GM20431 (cell line): ENCODE measurements around the gene SLC12A2.

Experiments
- in situ Hi-C: fragments of 300-500 bp; cut with MseI, MboI; formaldehyde crosslinking; loops from one replicate; pipeline ENCODE4 v1.15.0; 2020; ENCODE audit warnings: low sequenced_read_pairs; ENCODE audit not compliant: unreplicated experiment

Gene SLC12A2

DNA sequence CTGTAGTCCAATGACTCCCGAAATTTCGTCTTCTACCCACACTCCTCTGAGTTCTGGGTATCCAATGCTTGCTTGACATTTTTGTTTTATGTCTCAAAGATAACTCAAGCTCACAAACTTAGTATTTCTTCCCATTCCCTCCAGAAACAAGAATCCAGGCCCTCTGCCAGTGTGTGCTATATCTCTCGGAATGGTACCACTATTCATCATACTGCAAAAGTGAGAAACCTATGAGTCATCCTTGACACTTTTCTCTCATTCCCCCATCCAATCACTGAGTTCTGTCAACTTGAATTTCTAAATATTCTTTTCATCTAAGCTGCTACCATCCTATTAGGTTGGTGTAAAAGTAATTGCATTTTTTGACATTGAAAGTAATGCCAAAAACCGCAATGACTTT lies 9.8 kb downstream of the SLC12A2 start:
- in situ Hi-C loops: no loop called here

DNA sequence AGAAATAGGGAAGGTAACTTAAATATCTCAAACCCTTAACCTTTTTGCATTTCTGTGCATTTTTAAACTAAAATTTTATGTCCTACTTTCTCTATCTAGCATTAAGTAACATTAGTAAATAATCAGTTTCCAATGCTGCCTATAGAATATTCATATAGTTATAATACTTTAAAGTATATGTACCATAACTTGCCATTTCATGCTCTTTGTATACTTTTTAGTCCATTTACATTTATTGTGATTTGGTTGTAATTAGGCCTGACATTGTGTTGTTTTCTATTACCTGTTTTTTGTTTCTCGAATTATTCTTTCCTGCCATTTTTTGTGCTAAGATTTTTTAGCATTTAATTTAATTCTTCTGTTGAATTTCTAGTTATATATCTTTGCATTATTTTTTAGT lies 13.7 kb downstream of the SLC12A2 start:
- in situ Hi-C loops: no loop called here

DNA sequence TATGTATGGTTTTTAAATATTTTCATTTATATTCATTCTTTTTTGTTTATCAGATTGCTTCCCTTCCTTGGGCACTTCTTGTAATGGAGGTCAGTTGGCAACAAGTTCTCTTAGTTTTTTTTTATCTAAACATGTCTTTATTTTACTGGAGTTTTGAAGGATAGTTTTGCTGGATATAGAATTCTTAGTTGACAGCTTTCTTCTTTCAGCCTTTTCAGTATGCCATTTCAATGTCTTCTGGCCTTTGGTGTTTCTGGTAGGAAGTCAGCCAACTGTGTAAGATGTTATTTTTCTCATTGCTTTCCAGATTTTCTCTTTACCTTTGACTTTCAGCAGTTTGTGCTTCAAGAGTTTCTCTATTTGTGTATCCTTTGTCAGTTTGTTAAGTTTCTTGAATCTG lies 14.2 kb downstream of the SLC12A2 start:
- in situ Hi-C loops: no loop called here

DNA sequence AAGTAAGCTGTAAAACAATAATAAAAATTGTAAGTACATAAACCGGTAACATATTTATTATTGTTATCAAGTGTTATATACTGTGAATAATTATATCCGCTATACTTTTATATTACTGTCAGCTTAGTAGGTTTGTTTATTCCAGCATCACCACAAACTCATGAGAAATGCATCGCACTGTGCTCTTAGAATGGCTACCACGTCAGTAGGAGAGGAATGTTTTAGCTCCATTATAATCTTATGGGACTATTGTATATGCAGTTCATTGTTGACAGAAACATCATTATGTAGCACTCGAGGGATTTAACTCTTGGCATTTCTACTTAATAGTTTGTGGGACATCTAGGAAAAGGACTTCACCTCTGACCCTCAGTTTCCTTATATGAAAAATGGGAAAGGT lies 16.4 kb downstream of the SLC12A2 start:
- in situ Hi-C loops: no loop called here

DNA sequence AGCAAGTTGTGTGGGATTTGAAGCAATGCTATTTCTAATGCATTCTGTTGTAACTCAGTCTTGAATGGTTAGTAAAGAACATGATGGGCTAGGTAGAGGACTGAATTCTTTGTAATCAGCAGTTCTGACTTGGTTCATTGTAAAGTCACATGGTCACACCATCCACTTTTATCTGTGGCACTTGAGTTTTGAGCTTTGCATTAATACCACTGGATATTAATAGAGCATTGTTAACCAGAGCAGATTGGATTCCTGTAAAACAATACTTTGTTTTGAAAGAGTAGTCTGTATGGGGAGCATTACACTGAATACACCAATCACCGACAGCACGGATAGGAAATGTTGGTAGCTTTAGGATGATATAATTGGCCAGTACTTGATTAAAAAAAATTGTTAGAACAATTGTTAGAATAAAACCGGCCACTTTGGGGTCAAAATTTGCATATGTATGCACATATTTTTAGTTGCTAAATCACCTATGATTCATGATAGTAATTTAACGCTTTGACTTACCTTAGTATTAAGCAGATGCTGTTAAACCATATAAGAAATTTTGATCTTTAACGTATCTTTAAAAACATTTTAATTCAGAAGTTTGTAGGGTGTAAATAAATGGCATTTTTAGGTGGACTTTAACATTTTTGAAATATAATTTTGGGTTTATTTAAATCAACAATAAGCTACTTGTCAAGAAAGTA lies 17.4 kb downstream of the SLC12A2 start:
- in situ Hi-C loops: no loop called here

DNA sequence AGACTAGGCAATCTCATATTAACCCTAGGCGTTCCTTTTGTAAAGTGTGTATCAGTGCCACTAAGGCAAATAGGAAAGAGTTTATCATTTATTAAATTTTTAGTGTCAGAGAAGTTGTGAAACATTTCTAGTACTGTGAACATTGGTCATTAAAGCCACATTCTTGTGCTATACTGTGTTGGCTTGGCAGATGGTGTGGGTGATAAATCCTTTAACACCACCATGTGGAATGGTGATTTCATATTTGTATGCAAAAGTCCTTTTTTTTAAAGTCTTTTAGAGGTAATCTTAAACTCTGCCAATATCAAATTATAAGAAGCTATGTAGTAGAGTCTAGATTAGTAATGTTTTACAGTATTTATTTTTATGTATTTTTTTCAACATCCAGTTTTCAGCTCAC lies 18.1 kb downstream of the SLC12A2 start:
- in situ Hi-C loops: no loop called here

DNA sequence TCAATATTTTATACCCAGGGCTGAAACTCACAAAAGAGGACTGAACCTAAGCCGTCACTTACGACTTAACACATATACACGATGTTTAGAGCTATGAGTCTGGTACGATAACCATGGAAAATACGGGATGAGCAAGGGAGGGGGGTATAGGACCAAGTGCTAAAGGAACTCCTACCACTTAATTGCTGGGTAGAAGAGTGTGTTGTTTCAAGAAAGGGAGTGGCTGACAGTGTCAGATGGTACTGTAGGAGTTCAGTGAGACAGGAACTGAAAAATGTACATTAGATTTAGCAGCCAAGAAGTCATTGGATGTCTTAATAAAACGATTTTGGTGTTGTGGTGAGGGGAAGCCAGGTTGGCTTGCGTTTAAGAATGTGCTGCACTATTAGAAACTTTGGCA lies 21.6 kb downstream of the SLC12A2 start:
- in situ Hi-C loops: no loop called here

DNA sequence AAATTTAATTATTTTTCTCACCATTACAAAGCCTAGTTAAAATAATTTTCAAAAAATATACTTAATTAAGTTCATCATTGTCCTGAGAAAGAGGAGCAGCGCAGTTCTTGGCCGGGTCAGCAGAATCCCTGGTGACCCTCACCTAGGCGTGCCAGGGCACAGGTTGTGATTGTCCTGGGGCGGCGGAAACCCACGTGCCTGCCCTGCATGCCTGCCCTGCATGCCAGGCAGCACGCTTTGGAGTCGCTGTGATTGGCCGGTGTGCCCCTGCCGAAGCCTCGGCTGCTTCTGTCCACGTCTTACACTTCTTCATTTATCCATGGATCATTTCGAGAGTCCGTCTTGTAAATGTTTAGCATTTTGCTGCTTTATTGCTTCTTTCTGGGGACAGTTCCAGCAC lies 25.6 kb downstream of the SLC12A2 start:
- in situ Hi-C loops: no loop called here

DNA sequence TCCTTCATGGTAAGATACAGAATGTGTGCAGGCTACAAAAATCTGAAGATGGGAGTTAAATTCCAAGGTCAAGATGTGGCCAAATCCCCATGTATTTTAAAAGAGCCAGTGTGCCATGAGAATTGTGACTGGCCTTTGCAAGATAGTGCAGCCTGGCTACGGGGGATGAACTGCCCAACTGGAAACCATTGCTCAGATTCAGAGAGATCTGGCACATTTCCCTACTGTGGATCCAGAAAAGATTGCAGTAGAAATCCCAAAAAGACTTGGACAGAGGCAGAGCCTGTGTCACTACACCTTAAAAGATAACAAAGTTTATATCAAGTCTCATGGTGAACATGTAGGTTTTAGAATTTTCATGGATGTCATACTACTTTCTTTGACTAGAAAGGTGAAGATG lies 26.2 kb downstream of the SLC12A2 start:
- in situ Hi-C loops: no loop called here

DNA sequence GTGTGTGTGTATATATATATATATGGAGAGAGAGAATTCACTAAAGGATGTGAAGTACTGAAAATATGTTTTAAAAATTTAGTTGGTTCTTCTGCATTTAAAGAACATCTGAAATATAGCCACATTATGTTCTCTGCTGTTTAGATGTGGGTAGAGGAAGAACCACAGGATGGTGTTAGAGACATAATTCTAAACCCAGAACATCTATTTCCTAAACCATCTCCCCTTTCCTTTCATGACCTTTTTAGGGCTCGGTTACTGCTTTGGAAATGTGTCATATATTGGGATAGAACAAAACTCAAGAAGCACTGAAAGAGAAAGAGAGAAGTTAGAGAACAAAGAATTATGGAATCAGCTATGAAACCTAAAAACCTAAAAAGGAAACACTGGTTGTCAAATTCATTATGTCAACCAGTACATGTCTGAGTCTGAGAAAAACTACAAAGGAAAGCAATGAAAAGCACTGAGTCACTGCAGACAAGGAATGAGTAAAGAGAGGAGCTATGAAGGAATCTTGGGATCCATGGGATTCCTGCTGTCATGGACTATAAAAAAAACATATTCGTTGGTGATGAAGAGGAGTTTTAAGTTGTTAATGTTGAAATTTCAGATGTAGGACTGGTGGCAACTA lies 28.4 kb downstream of the SLC12A2 start:
- in situ Hi-C loops: no loop called here

DNA sequence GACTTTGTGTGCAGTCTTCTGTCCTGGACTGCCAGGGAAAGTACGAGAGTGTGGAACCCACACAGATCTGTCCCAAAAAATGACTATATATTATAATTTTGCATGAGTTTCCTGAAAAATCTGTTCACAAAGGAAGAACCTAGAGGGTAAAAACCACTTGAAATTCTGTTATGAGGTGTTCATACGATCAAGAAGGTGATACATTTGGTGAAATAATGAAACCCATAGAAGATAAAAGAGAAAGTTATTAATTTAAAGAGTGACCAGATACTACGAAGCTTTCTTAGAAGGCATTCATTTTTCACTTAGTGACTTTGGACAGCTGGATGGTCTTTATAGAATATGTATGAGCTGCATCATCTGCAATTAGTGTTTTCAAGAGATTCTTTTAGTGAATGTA lies 32.9 kb downstream of the SLC12A2 start:
- in situ Hi-C loops: no loop called here

DNA sequence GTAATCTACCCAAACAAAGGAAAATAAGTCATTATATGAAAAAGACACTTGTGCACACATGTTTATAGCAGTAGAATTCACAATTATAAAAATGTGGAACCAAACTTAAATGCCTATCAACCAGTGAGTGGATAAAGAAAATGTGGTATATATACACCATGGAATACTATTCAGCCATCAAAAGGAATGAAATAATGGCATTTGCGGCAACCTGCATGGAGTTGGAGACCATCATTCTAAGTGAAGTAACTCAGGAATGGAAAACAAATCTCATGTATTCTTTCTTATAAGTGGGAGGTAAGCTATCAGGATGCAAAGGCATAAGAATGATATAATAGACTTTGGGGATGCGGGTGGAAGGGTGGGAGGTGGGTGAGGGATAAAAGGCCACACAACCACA lies 34.6 kb downstream of the SLC12A2 start:
- in situ Hi-C loops: no loop called here

DNA sequence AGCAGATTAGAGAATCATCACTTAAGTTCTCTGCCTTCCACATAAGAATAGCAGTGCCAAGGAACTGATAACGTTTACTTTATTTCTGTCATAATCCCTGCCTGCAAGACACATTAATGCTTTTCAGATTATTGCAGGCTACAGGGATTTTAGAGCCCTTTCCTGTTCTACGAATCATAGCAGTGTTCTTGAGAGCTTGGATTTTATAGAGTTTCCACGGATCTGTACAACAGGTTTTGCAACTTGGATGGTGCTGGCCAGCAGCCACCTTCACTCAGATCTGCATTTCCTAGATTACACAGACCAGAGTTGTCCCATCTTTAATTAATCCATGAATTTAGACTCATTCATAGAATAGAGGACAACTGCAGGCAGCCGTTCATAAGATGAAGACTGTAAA lies 38.1 kb downstream of the SLC12A2 start:
- in situ Hi-C loops: no loop called here

DNA sequence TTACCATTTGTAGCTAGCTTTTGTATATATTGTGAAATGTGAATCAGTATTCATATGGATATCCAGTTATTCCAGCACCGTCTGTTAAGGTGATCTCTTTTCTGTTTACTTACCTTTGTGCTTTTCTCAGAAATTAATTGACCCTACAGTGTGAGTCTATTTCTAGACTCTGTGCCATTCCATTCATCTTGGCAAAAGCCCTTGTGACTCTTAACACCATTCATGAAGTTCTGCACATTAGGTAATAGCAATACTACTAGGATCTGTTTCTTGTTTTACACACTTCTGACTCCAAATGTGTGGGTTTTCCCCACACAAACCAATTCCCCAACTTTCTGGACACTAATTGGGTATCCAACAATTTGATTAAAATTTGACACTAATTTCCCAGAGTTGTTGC lies 40.4 kb downstream of the SLC12A2 start:
- in situ Hi-C loops: no loop called here

DNA sequence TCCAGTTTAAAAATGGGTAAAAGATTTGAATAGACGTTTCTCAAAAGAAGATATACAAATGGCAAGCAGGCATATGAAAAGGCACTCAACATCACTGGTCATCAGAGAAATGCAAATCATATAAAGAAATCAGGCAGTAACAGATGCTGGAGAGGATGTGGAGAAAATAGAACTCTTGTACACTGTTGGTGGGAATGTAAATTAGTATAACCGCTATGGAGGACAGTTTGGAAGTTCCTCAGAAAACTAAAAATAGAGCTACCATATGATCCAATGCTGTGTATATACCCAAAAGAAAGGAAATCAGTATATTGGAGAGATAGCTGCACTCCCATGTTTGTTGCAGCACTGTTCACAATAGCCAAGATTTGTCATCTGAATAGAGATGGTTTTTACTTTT lies 42.7 kb downstream of the SLC12A2 start:
- in situ Hi-C loops: no loop called here

DNA sequence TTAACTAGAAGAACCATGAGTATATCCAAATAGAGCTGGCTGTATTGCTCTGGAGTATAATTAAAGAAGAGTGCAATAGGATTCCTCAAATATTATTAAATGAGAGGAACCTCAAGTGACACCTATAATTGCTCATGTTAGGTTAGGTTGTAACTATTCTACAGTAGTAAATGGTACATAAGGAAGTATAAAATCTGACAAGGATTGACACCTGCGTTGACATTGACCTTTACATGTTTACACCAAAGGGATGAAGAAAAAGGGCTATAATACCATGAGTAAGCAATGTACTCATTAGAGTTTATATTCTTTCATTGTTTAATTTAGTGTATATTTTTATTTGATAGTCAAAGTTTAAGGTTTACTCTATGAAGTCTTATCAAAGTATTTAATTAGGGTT lies 48.9 kb downstream of the SLC12A2 start:
- in situ Hi-C loops: no loop called here

DNA sequence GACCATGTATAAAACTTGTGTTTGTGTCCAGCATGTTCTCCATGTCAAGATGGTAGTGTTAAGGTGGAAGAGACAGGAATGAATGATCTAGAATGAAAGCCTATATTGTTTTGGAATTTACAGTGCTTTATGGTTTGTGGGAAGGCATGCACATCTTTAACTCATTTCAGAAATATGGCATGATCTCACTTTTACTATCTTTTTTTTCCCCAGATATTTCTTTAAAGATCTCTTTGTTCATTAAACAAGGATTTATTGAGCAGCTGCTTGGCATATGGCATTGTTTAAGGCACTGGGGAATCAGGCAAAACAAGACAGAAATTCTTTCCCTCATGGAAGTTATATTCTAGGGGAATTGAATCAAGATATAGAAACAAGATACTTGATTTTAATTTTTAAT lies 51.7 kb downstream of the SLC12A2 start:
- in situ Hi-C loops: no loop called here

DNA sequence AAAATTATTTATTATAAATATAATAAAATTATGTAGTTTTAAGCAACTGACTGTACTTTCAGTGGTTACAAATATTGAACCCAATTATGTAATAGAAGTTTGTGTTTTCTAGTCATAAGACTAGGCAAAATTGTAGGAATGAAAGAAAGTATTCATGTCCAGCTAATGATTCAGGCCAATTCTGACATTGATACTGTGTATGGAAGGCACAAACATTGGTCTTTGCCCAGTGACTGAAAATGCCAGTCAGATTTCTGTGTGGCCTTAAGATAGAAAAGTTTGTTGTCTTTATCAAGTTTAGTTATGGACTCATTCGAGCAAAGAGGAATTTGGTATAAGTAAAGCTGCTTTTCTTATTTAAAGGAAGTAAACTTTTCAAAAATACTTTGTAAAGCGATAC lies 60.3 kb downstream of the SLC12A2 start:
- in situ Hi-C loops: no loop called here

DNA sequence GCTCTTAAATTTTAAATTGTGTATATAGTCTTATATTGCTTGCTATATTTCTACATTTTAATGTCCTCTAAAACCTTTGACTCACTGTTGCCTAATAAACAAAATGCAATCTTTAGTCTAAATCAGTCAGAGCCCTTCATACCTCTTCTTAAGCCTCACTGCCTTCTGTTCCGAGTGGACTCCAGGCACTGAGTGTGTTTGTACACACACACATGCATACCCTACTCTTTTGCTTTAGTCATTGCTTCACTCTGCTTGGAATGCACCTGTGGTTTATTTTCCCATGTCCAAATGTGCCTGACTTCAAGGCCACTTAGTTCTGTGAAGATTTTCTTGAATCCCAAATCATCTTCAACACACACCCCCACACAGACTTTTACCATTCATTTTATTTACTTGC lies 60.9 kb downstream of the SLC12A2 start:
- in situ Hi-C loops: no loop called here

DNA sequence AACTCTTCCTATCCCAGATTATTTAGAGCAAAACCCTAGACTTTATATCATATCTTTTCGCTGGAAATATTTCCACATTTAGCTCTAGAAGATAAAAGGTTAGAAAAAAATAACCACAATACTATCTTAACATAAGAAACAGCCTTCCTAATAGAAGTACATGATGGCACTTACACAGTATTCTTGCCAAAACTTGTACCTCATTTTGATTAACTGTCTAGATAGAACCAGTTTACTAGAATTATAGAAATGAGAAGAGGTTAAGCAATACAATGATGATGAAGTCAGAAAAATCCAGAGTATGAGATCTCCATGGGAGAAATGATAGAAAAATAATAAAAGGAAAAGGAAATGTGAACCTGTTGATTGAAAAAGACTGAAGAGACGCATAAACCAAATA lies 63.1 kb downstream of the SLC12A2 start:
- in situ Hi-C loops: no loop called here

DNA sequence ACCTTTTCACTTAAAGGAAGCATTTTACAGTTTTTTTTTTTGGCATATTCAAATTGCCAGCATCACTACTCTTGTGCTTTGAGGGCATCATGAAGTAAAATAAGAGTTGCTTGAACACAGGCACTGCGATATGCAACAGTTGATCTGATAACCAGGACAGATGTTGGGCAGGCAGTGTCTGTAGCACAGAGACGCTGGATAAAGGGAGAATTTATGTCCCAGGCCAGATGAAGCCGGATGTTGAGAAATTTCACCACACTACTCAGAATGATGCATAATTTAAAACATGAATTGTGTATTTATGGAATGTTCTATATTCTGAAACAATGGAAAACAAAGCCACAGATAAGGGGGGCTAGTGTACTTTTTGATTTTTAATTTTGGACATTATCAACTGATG lies 71.4 kb downstream of the SLC12A2 start:
- in situ Hi-C loops: no loop called here

DNA sequence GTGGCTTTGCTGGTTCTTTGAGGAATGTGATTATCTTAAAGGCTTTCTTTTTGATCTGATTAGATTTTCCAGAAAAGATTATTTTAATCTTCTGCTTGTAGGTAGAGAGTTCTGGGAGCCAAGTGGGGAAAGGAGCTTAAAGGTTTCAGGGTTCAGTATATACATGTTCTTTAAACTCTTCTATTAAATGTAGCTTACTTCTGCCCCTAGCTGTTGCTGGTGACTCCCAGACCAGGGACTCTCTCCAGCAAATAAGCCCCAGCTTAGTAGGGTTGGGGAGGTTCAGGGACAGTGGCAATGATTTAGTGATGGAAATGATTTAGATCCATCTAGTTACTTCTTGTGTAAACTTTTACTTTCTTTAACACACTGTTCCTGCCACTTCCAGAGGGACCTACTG lies 72.2 kb downstream of the SLC12A2 start:
- in situ Hi-C loops: no loop called here
